GM10266 (cell line): ENCODE data around the gene RPS2.
"Not testable (repeated sequence)": the region's sequence is repeated elsewhere in the genome, so short reads cannot be mapped to it uniquely, and the experiment has no call there.

ENCODE experiments used
- DNase-seq: peaks from one replicate; pipeline ENCODE4 v3.0.0; 2012; ENCODE audit errors: extremely low spot score
- TF ChIP-seq, protein P1 (sequence below): IDR thresholded peaks from 2 replicates; pipeline ENCODE4 v1.5.1; 2012; ENCODE audit warnings: mild to moderate bottlenecking, low read depth; ENCODE audit not compliant: control insufficient read depth, insufficient read depth; ENCODE audit errors: missing control alignments

The RPS2 gene

DNA sequence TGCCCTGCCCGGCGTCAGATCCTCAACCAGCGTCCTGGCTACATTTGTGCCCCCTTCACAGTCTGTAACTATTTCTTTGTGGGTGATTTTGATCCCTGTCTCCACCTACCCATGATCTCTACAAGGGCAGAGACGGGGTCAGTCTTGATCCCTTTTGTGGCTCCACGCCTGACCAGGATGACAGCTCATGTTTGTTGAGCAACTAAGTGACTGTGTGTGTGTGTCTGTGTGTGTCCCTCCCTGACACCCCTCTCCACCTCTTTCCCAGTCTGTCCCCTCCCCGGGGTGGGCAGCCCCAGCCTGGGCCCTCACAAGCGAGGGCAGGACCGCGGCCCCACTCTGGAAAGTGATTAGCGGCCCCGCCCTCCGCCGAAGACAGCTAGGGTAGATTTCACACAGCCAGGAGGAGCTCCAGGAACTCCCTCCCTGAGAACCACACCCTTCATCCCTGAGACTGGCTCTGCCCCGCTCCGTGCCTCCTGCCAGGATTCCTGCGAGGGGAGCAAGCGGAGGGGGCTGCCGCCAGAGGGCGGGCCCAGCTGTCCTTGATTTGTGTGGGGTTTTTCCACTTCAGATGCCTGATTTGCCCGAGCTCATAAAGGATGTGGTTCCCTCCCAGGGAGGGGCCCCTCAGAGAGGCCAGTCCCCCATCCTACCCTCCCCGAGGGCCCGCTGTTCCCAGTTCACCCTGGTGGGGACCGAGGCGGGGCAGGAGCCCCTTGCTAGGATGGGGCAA lies 41.2 kb downstream of the RPS2 start:
- no peak for DNase-seq
- TF ChIP-seq, protein P1, sequence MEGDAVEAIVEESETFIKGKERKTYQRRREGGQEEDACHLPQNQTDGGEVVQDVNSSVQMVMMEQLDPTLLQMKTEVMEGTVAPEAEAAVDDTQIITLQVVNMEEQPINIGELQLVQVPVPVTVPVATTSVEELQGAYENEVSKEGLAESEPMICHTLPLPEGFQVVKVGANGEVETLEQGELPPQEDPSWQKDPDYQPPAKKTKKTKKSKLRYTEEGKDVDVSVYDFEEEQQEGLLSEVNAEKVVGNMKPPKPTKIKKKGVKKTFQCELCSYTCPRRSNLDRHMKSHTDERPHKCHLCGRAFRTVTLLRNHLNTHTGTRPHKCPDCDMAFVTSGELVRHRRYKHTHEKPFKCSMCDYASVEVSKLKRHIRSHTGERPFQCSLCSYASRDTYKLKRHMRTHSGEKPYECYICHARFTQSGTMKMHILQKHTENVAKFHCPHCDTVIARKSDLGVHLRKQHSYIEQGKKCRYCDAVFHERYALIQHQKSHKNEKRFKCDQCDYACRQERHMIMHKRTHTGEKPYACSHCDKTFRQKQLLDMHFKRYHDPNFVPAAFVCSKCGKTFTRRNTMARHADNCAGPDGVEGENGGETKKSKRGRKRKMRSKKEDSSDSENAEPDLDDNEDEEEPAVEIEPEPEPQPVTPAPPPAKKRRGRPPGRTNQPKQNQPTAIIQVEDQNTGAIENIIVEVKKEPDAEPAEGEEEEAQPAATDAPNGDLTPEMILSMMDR, result peak; percentile 9

DNA sequence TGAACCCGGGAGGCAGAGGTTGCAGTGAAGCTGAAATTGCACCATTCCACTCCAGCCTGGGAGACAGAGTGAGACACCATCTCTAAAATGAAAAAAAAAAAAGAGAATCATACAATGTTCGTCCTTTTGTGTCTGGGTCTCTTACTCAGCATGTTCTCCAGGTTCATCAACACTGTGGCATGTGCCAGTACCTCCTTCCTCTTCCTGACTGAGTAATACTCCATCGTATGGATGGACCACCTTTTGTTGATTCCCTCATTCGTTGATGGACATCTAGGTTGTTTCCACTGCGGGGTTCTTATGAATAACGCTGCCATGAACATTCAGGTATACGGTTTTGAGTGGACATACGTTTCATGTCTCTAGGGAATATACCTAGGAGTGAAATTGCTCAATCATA lies 42.3 kb downstream of the RPS2 start:
- TF ChIP-seq, protein P1, result no peak
- no peak for DNase-seq

DNA sequence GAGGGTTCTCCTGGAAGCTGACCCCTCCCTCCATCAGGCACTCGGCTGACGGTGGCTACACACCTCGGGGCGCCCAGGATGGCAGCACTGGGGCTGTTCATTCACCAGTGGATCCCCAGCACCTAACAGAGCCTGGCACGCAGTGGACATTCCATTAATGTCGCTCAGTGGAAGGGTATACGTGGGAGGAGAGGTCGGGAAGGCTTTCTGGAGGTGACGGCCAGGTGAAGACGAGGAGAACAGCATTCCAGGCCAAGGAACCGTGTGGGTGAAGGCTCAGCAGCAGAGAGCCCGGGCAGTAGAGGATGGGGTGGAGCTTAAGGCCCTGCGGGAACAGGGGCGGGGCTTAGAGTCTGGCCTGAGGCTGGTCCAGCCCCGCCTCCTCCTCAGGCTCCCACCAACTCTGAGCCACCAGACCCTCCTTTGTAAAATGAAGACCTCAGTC lies 43.9 kb downstream of the RPS2 start:
- DNase-seq, result peak; percentile 58
- TF ChIP-seq, protein P1, result no peak

GRCh38 chr16:1920122-1920521 lies 44.5 kb downstream of the RPS2 start:
- DNase-seq, result not testable (repeated sequence)

- no peak for DNase-seq
- TF ChIP-seq, protein P1, result no peak
Observed at GRCh38 chr16:1919327-1919998, 45.2 kb downstream of the RPS2 start.

DNA sequence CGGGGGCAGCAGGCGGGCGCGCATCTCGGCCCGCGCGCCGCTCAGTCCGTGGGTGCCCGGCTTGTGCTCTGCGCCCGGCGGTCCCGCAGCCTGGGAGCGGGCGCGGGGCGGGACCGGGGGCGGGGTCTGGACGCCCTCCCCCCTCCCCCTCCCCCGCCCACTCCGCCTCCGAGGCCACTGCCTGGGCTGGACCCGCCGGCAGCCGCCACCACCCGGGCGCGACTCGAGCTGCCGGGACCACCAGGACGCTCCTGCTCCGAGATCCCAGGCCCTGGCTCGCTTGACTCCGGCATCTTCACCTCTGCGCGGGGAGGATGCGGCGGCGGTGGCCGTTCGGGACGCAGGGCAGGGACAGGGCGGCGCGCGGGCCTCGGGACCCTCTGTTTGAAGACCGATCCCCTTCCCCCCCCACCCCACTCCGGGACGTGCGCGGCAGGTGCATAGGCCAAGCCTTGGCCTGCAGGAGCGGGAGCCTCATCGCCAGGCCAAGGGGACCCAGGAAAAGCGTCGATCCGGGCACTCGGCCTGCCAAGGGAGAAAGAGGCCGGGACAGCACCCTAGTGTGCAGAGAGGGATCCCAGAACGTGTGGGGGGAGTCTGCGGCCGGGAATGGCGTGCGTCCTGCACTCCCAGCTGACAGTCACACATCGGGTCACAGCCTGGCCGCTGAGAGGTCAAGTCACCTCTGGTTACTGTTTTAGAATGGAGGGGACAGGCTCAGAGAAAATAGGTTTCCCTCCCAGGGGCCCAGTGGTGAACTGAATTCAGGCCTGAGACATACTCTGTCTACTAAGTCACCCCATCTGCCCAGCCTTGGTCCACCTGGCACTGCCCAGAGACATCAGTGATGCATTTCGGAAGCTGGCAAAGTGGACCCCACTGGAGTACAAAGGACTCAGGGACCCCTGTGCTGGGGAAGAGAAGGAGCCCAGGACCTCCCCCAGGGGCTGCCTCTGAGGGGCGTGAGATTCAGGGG lies 46.0 kb downstream of the RPS2 start, which contains the start of gene HS3ST6:
HS3ST6 (minus strand) TSS at position 65 of the 976 bp plus-strand sequence. CDS start 92 bp downstream, outside the sequence.
- TF ChIP-seq, protein P1, result no peak
- no peak for DNase-seq

- TF ChIP-seq, protein P1, result no peak
- DNase-seq, result no peak
Observed at GRCh38 chr16:1917665-1918350, 46.8 kb downstream of the RPS2 start.
